Lung (tissue), 12 donors: ENCODE measurements around the gene CLCN3. TPM values are rescaled to one million over a fixed set of nuclear protein-coding genes. Genes with fewer than 3 reads are reported as not detected.
A peak's percentile ranks its signal among the peaks of the same experiment; 100 is the strongest.

Experiments
- ATAC-seq: fragments of 200-7000 bp; cut with Tn5 transposase; one replicate; pipeline ENCODE4 v1.9.1; 2020; ENCODE audit warnings: moderate number of reproducible peaks; ENCODE audit not compliant: insufficient read depth, low FRiP score
- DNase-seq, 3 donors: peaks; one replicate each; pipeline ENCODE4 v3.0.0-alpha.2; 2013 to 2017
- H3K27ac ChIP-seq, 2 donors: one replicate each; pipeline ENCODE4 v1.5.1; 2013; ENCODE audit warnings: mild to moderate bottlenecking in 2 of 2, moderate library complexity in 2 of 2, control low read depth in 1 of 2, inconsistent platforms in 1 of 2, low read depth in 1 of 2, low read length in 1 of 2
- H3K27me3 ChIP-seq, 3 donors: one replicate each; pipeline ENCODE4 v1.5.1; 2013; ENCODE audit warnings: low read length in 2 of 3; ENCODE audit not compliant: control insufficient read depth in 3 of 3, insufficient read depth in 3 of 3
- H3K36me3 ChIP-seq, 4 donors: one replicate each; pipeline ENCODE4 v1.5.1; 2013; ENCODE audit warnings: low read length in 4 of 4, mild to moderate bottlenecking in 1 of 4, moderate library complexity in 1 of 4; ENCODE audit not compliant: control insufficient read depth in 4 of 4, insufficient read depth in 4 of 4
- H3K4me1 ChIP-seq, 5 donors: one replicate each; pipeline ENCODE4 v1.5.1; 2013; ENCODE audit warnings: low read length in 5 of 5, mild to moderate bottlenecking in 2 of 5, moderate library complexity in 1 of 5; ENCODE audit not compliant: control insufficient read depth in 5 of 5, insufficient read depth in 5 of 5
- H3K4me3 ChIP-seq: one replicate; pipeline ENCODE4 v1.5.1; 2013; ENCODE audit warnings: mild to moderate bottlenecking, control low read depth, moderate library complexity
- H3K9ac ChIP-seq, 2 donors: one replicate each; pipeline ENCODE4 v1.5.1; 2013; ENCODE audit warnings: low read length in 2 of 2, control low read depth in 1 of 2; ENCODE audit not compliant: insufficient read depth in 1 of 2
- H3K9me3 ChIP-seq, 4 donors: one replicate each; pipeline ENCODE4 v1.5.1; 2013; ENCODE audit warnings: low read length in 3 of 4, mild to moderate bottlenecking in 1 of 4, moderate library complexity in 1 of 4; ENCODE audit not compliant: control insufficient read depth in 4 of 4, insufficient read depth in 3 of 4
- WGBS, 2 donors: extraction: QIAGEN DNeasy Blood & Tissue Kit; methylation state at CpG; one replicate each; pipeline ENCODE4 v1.1.7; 2013; 5-methylcytosine and 5-hydroxymethylcytosine counted together
- polyA plus RNA-seq, 2 donors: library from polyadenylated mRNA; stranded (reverse); fragments of 200-250 nt; gene quantifications; one replicate each; pipeline ENCODE4 v1.2.1, GENCODE V29; 2013
- total RNA-seq, 2 donors: library from RNA; depleted of rRNA in 1 of 2; stranded (reverse); fragments of >200 nt in 1 of 2; gene quantifications; one replicate each; pipeline ENCODE4 v1.2.1, GENCODE V29; 2014 to 2021
- TF ChIP-seq, protein P1 (sequence below): IDR thresholded peaks from 2 replicates; pipeline ENCODE4 v1.5.1; 2012; ENCODE audit warnings: mild to moderate bottlenecking; ENCODE audit errors: control extremely low read depth, extremely low read depth
- donor health status: control.
- donor health status: control.
- donor health status: Bipolar disorder and iron deficiency.
- donor health status: healthy.
- donor health status: DM: yes; HTN: yes; CAD: no.

The CLCN3 gene
- total and polyA plus RNA-seq, 4 donors = 11.0 to 59.6 (median 27.6) TPM

DNA sequence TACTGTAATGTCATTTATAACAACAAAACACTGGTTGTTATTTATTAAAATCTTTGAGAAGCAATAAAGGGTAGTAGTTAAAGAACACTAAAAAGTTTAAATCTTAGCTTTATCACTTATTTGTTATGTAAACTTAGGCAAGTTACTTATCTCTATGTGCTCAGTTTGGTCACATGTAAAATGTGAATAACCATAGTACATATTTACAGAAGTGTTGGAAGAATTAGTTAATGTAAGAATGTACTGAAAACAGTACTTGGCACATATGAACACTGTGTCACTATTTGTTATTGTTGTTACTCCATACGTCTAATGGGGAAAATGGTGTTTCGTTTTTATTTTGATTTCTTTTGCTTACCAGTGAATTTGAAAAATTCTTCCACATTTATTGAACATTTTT lies 17.1 kb upstream of the CLCN3 start:
- ATAC-seq (no peak), DNase-seq (peak in 2 of 3 donors; percentile 18 to 19)
- Histone ChIP-seq H3K4me1 (peaks cover 0 to 13% (median 0%) of the 10 kb centered on the region in 5 donors), H3K9ac (no peak overlapping the region), H3K27ac (no peak overlapping the region), H3K27me3 (no peaks in the 10 kb centered on the region), H3K9me3 (no peaks in the 10 kb centered on the region), H3K4me3 (no peak overlapping the region), H3K36me3 (peaks cover 0 to 7% (median 3%) of the 10 kb centered on the region in 4 donors)
- WGBS, 2 donors = 88 to 91% methylated on average over 2 of the region's 2 CpGs
- TF ChIP-seq, protein P1, sequence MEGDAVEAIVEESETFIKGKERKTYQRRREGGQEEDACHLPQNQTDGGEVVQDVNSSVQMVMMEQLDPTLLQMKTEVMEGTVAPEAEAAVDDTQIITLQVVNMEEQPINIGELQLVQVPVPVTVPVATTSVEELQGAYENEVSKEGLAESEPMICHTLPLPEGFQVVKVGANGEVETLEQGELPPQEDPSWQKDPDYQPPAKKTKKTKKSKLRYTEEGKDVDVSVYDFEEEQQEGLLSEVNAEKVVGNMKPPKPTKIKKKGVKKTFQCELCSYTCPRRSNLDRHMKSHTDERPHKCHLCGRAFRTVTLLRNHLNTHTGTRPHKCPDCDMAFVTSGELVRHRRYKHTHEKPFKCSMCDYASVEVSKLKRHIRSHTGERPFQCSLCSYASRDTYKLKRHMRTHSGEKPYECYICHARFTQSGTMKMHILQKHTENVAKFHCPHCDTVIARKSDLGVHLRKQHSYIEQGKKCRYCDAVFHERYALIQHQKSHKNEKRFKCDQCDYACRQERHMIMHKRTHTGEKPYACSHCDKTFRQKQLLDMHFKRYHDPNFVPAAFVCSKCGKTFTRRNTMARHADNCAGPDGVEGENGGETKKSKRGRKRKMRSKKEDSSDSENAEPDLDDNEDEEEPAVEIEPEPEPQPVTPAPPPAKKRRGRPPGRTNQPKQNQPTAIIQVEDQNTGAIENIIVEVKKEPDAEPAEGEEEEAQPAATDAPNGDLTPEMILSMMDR = no peak

DNA sequence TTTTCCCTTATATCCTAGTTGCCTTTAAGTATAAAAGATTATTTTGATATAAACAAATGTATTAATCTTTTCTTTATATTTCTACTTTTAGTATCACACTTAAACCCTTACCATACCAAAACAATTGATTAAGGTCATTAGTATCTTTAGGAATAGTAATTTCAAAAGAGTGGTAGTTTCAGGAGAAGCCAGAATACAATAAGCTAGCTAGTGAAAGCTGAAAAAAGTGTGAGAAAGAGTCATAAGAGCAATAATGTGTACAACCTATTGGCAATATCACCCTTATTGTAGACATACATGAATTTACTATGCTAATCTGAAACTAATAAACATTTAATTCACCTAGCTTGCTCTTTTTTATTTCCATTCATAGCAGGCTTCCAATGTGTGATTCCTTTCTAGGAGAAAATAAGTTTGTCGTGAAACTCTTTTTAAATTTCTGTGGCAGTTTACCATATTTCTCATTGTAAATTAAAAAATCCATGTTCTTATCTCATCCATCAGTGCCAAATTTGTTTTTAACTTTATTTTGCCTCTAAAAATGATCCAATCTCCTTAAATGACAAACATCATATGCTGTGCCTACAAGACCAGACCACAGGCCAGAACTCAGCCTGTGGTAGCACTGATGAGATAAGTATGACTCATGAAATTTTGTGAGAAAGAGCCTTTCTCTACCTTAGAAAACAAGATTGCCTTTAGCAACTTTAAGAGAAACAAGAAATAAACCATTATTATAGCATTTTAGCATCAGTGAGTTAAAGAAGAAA lies 16.1 kb upstream of the CLCN3 start:
- ATAC-seq = no peak
- no peak overlapping the region for H3K4me3 ChIP-seq
- H3K9me3 ChIP-seq = no peaks in the 10 kb centered on the region
- no peak for DNase-seq
- no peak overlapping the region for H3K27ac ChIP-seq
- WGBS, 2 donors = 42 to 92% methylated on average over 1 of the region's 1 CpG
- H3K36me3 ChIP-seq = peaks cover 0 to 7% (median 2%) of the 10 kb centered on the region in 4 donors
- H3K9ac ChIP-seq = no peak overlapping the region
- no peaks in the 10 kb centered on the region for H3K27me3 ChIP-seq
- peaks cover 0 to 13% (median 0%) of the 10 kb centered on the region in 5 donors for H3K4me1 ChIP-seq
- TF ChIP-seq, protein P1 = no peak

DNA sequence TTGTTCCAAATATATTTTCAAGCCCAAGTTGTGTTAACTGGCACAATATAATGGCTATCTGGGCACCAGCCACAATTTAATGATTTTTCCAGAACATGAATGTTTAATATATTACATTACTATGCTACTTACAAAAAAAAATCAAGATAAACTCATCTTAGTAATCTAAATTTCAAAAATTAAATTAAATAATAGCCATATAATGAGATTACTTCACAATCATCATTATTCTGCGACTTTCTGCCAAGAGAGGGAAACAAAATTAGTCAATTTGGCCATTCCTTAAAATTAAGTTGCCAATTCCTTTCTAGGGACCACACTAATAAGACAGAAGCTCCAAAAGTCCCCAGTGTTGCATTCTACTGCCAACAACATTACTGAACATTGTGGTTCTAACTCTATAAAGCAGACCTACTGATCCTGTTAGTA lies 15.5 kb upstream of the CLCN3 start:
- ATAC-seq (no peak), DNase-seq (no peak)
- peaks cover 0 to 13% (median 0%) of the 10 kb centered on the region in 5 donors for H3K4me1 ChIP-seq
- WGBS, 2 donors = 88 to 97% methylated on average over 1 of the region's 1 CpG
- TF ChIP-seq, protein P1 = no peak
- peak overlapping the region in 1 of 2 donors; percentile 21 for H3K27ac ChIP-seq
- no peaks in the 10 kb centered on the region for H3K27me3 ChIP-seq
- no peak overlapping the region for H3K9ac ChIP-seq
- peaks cover 0 to 7% (median under 1%) of the 10 kb centered on the region in 4 donors for H3K36me3 ChIP-seq
- H3K4me3 ChIP-seq = no peak overlapping the region
- H3K9me3 ChIP-seq = no peaks in the 10 kb centered on the region
